Measurements from ENCODE around the gene NPAS2.

NPAS2 gene

DNA sequence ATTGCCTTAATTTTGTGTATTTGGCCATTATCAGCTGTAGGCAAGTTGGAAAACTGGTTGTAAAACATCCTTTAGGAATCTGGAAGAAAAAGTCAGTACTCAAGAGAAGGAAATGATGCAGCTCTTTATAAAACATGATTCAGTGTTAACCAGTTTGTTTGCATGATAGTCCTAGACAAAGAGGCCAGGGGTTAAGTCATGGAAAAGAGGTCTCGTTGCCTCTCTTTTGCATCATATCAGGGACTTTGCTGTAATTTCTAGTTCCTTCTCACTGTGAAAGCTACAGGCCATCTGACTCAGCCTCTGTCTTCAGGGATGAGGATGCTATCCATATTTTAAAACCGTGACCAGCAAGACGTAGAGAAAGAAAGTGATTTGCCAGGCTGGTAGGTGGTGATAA lies 38.0 kb downstream of the NPAS2 start:
- no peak for DNase-seq

DNA sequence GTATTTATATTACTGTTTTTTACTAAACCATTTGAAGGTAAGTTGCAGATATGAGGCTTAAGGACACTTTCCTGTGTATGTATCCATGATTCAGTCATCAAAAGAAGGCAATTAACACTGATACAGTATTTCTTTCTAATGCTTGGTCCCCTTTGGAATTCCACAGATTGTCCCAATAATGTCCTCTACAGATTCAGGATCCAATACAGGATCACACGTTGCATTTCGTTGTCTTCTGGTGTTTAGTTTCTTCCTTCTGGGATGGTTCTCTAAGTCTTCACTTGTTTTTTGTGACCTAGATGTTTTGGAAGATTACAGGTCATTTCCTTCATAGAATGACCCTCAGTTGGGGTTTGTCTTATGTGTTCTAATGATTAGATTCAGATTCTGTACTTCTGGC lies 40.0 kb downstream of the NPAS2 start:
- DNase-seq: no peak

DNA sequence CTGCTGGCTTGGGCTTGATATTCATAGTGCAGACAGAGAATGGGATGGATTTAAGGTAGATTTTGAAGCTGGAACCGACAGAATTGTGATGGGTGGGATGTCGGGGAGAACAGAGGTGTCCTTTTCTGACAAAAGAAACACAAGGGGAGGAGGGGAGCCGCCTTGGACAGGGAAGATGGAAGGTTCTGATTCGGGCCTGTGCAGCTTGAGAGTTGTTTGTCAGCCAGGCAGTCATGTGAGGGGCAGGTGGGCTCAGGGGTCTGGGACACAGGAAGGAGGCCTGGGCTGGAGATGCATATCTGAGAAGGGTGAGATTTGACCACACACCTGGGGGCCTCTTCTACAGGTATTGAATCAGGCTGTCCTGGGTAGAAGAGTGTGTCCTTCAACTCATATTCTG lies 41.4 kb downstream of the NPAS2 start:
- no peak for DNase-seq

DNA sequence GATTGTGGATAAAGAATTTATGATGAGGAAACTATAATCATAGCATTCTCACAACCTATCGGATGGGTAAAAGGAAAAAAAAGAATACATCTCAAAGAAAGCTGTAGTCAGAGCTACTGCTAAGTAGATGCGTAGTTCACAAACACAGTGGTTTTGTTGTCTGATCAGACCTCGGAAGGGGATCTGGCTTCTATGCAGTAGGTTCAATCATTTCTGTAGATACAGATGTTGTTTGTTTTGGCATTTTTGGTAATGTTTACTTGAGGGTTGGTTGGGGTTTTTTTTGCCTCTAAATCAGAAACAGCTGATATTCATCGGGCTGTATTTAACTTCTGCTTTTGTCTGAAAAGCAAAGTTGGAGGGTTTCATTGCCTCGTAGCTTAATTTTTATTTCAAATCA lies 42.1 kb downstream of the NPAS2 start:
- no peak for DNase-seq

DNA sequence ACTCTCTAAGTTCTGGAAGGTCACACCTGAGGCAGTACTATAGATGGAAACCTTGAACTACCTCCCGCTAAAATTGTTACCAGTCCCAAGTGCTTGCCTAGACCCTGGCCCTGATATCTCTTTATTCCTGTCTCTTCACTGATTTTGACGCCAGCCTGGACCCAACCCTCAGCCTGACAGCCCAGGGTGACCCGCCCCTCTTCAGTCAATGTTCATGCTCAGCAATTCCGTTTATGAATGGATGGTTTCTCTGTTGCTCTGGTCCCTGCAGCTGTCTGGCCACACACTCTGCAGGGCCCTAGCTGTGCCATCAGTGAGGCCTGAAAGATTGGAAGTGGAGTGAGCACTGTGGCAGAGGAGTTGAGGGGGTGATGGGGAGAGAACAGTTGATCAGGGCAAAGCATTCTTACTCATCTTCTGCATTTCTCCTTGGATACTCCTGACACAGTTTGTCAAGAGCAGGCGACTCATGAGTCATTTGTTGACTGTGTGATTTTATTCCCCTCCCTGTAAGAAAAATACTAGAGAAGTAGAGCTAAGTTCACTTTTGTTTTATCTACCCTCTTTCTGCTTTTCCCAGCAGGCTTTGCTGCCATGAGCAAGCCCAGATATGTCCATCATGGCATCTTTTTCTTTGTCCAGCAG lies 46.0 kb downstream of the NPAS2 start:
- DNase-seq: no peak

DNA sequence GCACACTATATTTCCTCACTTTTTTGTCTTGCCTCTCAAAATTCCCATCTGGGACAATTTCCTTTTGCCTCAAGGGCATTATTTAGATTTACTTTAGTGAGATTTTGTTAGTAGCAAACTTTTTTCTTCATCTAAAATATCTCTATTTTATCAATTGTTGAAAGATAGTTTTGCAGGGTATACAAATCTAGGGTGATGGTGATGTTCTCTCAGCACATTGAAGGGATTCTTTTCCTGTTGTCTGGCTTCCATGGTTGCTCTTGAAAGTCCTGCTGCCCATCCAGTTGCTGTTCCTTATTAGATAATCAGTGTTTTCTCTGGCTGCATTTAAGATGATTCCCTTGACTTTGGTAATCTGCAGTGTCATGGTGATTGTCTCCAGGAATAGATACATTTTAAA lies 48.1 kb downstream of the NPAS2 start:
- no peak for DNase-seq

DNA sequence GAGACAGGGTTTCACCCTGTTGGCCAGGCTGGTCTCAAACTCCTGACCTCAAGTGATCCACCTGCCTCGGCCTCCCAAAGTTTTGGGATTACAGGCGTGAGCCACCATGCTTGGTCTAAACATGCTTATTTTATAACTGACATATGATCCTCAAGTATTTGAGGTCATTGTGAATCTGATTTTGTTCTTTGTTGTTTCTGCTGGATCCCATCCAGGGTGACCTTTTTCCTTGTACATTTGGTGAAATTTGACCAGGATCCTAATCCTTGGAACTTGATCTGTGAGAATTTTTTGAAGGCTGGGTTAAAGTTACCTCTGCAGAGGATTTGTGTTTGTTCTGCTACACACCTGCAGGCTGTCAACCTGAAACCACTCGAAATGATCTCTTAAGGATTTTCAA lies 49.2 kb downstream of the NPAS2 start:
- DNase-seq: no peak

DNA sequence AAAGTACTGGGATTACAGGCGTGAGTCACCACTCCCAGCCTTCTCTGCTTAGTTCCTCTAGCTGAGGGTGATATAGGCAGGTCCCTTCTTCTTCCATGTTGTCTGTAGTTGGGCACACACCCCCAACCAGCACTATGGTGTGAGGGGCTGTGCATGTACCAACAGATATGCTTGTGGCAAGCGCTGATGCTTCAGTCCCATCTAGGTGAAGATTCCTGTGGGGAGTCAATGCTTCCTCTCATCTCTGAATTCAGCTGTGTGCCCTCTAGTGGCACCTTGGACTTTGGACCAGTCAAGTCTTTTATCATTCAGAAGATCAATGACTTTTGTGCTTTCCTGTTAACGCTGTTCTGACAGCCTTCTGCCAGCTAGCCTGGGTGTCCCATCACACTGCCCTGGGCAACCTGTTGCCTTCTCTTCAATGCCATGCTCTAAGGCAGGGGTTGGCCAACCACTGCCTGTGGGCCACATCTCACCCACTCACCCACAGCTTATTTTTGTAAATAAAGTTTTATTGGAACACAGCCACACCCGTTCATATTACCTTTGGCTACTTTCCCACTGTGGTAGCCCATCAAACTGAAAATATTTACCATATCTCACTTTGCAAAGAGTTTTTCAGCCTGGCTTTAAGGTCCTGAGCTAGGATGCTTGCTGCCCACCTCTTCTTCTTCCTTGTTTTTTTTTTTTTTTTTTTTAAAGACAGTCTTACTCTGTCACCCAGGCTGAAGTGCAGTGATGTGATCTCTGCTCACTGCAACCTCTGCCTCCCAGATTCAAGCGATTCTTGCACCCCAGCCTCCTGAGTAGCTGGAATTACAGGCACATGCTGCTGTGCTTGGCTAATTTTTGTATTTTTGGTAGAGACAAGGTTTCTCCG lies 51.0 kb downstream of the NPAS2 start:
- no peak for DNase-seq

DNA sequence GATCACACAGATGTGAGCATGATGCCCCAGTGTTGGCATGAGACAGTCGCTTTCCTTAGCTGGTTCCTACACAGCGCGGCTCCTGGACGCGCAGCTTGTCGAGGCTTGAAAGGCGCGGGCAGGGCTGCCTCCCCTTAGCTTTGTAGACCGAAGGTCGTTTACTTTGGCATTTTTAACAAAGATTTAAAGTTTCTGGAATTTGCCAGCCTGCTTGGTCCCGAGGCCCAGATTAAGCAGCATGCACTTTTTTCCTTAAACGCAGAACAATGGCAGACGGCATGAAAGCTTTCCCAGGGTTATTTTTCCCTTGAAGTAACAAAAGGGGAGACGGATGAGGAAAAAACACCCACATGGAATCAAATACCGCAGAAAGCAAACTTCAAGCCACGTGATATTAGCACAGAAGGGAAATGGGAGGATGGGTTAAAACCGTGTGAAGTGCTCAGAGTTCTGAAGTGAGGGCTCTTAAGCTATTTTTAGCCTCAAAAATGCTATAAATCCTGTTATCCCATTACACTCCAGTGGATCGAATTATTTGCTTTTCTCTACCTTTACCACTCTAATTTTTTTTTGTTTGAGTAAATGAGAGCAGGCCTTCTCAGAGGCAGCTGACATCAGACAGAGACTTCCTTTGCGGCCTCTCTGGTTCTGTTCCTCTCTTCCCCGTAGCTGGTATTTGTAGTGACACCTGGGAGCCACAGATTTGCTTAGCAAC lies 55.7 kb downstream of the NPAS2 start:
- no peak for DNase-seq

DNA sequence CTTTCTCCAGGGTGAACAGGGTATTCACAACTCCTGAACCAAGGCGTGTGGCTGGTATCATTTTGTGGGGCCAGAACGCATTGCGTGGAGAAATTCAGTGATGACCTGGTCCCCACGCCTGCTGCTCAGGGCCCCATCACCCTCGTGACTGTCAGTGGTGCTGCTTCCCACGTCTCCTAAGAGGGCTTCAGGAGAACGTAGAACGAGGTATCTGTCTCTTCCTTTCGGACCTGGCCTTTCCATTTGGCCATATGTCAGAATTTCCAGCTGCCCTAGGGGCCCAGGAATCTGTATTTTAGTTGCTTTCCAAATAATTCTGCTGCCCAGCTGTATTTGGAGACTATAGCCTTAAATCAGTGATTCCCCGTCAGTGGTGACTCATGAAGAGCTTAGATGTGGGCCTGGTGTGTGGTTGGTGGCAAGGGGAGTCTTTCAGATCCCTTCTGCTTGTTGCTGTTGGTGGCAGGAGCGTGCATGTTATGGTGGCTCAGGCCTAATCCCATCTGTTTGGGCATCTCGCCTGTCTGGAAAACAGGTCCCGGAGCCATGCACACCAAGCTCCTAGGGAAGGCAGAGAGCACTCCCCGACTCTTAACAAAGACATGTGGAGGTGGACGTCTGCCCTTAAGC lies 56.4 kb downstream of the NPAS2 start:
- no peak for DNase-seq

DNA sequence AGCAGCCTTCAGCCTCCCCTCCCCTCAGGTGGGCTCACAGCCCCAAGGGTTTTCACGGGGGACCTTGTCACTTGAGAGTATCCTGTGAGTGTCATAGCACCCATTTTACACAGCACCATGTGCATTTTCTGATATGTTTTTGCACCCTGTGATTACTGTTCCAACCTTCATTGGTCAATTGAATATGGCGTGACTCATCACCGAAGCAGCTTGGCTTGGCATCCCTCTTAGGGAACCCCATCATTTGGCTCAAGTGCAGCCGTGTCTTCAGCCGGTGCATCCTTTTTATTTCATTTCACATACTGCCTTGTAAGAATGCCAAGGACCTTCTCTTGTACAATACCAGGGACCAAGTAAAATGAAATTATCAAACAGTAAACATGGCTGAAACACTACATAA lies 57.6 kb downstream of the NPAS2 start:
- DNase-seq: no peak

DNA sequence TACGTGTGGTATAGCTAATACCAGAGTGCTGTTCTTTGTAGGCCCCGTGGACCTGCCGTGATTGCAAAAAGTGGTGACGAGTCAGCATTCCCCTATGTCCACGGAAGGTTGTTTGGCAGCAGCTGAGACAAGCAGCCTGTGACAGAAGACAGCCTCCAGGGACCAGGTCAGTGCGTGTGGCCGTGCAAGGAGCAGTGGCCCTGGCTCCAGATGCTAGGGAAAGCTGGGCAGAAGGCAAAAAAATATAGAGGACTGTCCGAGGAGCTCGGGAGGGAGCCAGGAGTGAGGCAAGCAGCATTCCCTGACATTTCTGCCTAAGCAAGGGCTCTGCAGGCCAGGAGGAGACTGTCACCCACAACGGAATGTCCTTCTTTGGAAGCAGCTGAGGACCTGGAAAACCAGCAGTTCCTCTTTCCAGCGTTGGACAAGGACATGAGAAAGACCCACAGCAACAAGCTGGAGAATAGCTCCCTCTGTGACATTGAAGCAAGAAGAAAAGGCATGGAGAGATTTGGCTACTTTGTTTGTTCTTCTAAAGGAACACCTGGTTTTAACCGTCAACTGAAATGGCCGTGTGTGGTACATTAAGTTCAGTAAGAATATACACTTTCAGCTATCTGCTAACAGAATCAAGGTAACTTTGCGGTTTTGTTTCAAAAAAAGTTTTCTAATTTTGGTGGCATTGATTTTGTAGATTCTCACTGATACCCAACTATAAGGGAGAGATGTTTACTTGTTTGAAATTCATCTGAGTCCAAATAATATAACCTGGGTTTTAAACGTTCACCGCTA lies 58.3 kb downstream of the NPAS2 start:
- no peak for DNase-seq

DNA sequence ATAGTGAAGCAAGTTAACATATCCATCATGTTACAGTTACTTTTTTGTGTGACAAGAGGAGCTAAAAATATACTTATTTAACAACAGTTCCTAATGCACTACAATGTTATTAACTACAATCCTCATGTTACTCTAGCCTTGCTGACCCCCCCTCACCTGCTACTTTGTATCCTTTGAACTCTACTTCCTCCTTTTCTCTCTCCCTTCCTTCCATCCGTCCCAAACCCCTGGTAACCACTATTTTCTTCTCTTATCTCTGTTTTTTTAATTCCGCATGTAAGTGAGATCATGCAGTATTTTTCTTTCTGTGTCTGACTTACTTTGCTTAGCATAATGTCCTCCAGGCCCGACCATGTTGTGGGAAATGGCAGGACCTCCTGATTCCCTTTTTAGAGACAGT lies 59.4 kb downstream of the NPAS2 start:
- DNase-seq: no peak

DNA sequence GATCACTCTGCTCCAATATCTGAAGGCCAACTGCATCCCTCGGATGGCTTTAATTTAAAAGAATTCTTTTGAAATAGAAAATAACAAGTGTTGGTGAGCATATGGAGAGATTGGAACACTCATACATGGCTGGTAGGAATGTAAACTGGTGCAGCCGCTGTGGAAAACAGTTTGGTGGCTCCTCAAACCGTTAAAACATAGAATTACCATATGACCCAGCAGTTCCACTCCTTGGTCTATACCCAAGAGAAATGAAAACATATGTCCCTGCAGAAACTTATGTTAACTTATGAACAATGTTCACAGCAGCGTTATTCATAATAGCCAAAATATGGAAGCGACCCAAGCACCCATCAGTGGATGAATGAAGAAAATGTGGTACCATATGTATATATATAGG lies 60.1 kb downstream of the NPAS2 start:
- DNase-seq: no peak

DNA sequence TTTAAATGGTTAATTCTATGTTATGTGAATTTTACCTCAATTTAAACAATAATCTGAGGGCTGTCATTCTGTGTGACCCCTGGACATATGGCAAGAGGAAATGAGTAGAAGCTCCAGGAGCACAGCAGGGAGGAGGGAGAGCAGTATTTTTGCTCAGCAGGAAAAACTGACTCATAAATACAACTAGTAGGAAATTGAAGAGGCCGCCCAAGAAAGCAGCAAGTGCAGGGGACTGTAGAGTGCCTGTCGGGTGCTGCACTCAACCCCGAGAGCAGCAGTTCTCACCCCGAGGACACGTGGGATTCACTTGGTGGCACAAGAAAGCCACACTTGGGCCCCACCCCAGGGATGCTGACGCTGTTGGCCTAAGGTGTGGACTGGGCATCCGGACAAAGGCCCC lies 60.8 kb downstream of the NPAS2 start:
- no peak for DNase-seq

DNA sequence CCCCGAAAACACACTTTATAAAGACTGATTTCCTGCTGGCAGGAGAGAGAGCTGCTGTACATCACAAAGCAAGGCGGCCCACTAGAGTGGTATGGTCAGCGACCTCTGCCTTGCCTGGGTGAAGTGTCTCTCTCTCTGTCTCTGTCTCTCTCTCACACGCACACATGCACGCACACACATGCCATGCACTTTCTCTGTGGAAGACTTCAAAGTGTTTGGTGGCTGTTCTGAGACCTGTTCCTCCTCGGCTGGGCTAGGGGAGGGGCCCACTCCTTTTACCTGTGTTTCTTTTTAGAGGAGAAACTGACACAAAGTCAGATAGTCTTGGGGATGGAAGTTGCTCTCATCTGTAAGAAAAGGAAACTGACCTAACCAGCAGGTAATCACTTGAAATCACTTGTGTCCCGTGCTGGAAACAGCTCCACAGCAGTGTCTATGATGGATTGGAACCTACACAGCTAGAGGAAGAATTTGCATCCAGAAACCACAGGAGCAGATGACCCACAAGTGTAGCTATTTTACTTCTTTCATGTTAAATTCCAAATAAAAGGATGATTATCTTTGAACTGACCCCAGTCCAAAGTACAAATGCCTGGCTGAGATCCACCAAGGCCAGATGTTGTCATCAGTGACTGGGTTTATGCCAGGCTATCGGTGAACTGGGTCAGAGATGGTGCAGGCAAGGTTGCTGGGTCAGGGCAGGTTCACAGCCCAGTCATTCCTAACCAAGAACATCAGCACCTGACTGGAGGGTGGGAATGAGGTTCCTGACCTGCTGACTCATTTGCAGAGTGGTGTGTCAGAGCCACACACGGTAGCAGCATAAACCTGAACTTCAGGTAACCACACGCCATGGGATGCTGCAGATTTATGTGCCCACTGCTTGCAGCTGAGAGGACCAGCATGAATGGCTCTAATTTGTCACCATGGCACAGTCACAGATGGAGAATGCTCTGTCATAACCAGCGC lies 63.0 kb downstream of the NPAS2 start:
- no peak for DNase-seq

DNA sequence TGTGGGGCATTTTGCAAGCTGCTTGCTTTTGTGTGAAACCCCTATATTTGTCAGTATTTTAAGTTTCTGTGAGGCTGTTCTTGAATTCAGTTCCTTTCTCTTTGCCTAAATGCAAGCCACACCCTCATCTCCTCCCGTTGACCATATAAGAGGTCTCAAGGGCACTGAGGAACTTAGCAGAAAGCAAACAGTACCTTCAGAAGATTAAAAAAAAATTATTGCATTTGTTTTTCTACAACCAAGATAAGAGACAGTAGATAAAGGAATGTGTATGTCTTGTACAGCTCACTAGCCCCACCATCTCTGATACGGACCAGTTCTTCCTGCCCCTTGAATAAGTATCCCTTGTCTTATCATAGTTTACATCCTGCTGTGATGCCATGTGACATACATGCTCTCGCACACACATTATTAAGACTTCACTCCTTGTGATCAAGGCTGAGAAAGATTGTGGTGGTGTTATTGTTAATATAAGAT lies 64.2 kb downstream of the NPAS2 start:
- no peak for DNase-seq

DNA sequence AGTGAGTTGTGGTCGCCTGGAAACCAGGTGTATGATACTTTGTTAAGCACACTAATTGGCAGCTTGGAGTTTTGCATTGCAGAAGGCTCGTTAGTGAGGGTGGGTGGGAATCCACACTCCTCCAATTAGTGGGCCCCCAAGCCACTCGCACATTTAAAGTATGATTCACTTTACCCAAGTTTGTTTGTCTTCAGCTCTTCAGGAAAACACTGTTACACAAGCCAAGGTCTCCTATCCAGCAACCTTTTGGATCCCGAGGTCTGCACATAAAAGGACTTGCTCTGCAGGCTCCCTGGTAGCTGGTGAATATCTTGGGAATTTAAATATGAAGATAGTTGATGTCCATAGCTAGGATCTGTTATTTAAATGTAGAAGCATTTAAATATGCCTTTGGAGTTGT lies 66.1 kb downstream of the NPAS2 start:
- DNase-seq: no peak

DNA sequence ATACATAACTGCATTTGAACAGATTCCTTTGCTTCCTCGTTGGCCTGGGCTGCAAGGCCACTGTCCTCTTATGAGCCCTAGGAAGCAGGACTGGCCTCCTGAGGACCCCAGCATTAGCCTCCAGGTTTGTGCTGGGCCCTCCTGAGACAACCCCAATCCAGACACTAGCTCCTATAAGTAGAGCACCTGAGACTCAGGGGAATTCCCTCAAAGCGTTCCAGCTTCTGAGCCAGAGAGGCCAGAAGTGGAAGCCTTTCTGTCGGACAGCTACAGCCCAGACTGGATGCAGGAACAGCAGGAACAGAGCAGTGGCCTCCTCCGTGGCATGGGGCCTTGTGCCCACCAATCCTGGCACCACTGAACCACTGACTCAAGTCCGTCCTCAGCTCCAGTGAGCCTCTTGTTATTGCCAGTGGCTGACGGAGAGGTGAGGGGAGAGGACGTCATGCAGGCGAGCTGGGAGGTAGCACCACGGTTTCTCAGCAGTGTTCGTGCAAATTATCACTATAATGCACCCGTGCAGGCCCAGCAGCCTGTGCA lies 67.2 kb downstream of the NPAS2 start:
- no peak for DNase-seq

DNA sequence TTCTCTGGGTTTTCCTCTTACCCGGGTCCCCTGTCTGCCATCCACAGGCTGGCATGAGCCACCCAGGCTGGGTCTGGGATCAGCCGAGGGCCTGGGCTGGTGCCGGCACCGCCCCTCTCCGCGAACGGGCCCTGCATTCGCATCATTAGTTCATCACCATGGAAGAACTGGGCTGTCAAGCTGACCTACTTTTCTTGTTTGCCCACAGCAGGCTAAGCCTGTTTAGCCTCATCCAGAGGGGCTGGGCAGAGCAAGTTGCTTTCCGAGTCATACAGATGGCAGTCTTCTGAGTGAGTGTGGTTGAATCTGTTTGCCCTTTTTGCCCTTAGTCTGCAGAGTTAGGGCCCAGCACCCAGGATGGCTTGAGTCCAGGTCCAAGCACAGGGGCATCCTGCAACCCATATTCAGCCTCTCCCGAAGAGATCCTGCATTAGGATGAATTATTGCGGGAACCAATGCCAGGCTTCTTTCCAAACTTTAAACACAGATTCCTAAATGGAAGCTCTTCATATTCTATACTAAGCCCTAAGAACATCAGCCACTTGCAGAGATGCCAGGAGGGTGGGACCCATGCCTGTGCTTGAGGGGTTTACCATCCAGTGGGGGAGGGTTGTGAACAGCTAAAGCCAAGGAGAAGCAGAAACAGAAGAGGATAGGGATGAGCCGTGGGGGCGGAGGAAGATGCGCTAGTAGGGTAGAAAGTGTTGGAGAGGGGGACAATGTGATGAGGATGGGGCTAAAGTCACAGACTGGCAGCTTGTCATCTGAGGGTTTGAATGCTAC lies 68.0 kb downstream of the NPAS2 start:
- DNase-seq: no peak
